OCI-LY7 (cell line): Measurements from ENCODE around the gene SPATA6L. TPM values are rescaled to one million over a fixed set of nuclear protein-coding genes. Genes with fewer than 3 reads are reported as not detected.

Experiments used
- BruUV-seq: library from RNA; stranded (reverse); fragments of 400-500 nt; replicated peaks from 2 replicates; lab custom pipeline; 2021; lab: Mats Ljungman, UMichigan
- CTCF ChIA-PET: fragments of 300-600 bp; sonication (Branson Sonifier 250); formaldehyde crosslinking; loops from one replicate; lab custom pipeline; 2022; ENCODE audit warnings: antibody characterized with exemption; ENCODE audit not compliant: unreplicated experiment; lab: Charles Lee
- POLR2A ChIA-PET: fragments of 300-600 bp; sonication (Branson Sonifier 250); formaldehyde crosslinking; loops from one replicate; lab custom pipeline; 2022; ENCODE audit warnings: antibody characterized with exemption; lab: Charles Lee
- DNase-seq: peaks from one replicate; pipeline ENCODE4 v3.0.0-alpha.2; 2015; ENCODE audit warnings: low spot score
- H2AFZ ChIP-seq: fragments of 200-600 bp; sonication (generic), shearing (Covaris generic); 2 replicates; pipeline ENCODE4 v1.6.1; 2014; ENCODE audit warnings: mild to moderate bottlenecking, antibody characterized with exemption, low read length, moderate library complexity
- H3K27ac ChIP-seq: fragments of 200-600 bp; sonication (generic); 2 replicates; pipeline ENCODE4 v1.5.1; 2014; ENCODE audit warnings: mixed run types, low read depth, mild to moderate bottlenecking, moderate library complexity, low read length, inconsistent platforms; ENCODE audit not compliant: poor library complexity, severe bottlenecking
- H3K36me3 ChIP-seq: fragments of 200-600 bp; sonication (generic); 2 replicates; pipeline ENCODE4 v1.6.1; 2014; ENCODE audit warnings: mild to moderate bottlenecking, antibody characterized with exemption, low read length, moderate library complexity, mixed read lengths; ENCODE audit not compliant: insufficient read depth
- H3K4me1 ChIP-seq: fragments of 200-600 bp; sonication (generic); 2 replicates; pipeline ENCODE4 v1.5.1; 2014; ENCODE audit warnings: mild to moderate bottlenecking, low read length; ENCODE audit not compliant: insufficient read depth, poor library complexity, severe bottlenecking
- H3K4me2 ChIP-seq: fragments of 200-600 bp; sonication (generic); 2 replicates; pipeline ENCODE4 v1.6.1; 2014; ENCODE audit warnings: mild to moderate bottlenecking, low read length
- H3K4me3 ChIP-seq: fragments of 200-600 bp; sonication (generic); 2 replicates; pipeline ENCODE4 v1.5.1; 2014; ENCODE audit warnings: mild to moderate bottlenecking, low read depth, low read length; ENCODE audit not compliant: poor library complexity, severe bottlenecking
- H3K79me2 ChIP-seq: fragments of 200-600 bp; sonication (generic); 2 replicates; pipeline ENCODE4 v1.6.1; 2016; ENCODE audit warnings: low read depth, mild to moderate bottlenecking, low read length, moderate library complexity, mixed read lengths; ENCODE audit not compliant: insufficient read depth
- H3K9me2 ChIP-seq: fragments of 200-600 bp; sonication (generic); 2 replicates; pipeline ENCODE4 v1.6.1; 2016; ENCODE audit warnings: mild to moderate bottlenecking, low read length, mixed read lengths; ENCODE audit not compliant: insufficient read depth
- H3K9me3 ChIP-seq: fragments of 200-600 bp; sonication (generic); 2 replicates; pipeline ENCODE4 v1.6.1; 2014; ENCODE audit warnings: mild to moderate bottlenecking, mixed run types, low read length, mixed read lengths
- H4K20me1 ChIP-seq: fragments of 200-600 bp; sonication (generic); 2 replicates; pipeline ENCODE4 v1.6.1; 2014; ENCODE audit warnings: mild to moderate bottlenecking, antibody characterized with exemption, low read length, moderate library complexity, mixed read lengths; ENCODE audit not compliant: insufficient read depth
- EZH2phosphoT487 ChIP-seq: fragments of 200-600 bp; sonication (generic); IDR thresholded peaks from 2 replicates; pipeline ENCODE4 v1.6.1; 2018; ENCODE audit warnings: low read depth, borderline replicate concordance, mild to moderate bottlenecking, mixed run types, antibody characterized with exemption, low read length, moderate library complexity, mixed read lengths
- intact Hi-C: fragments of 100-400 bp; cut with micrococcal nuclease; formaldehyde crosslinking; loops from one replicate; pipeline ENCODE4 v1.10.0; 2022; ENCODE audit not compliant: unreplicated experiment
- total RNA-seq, 2 experiments: library from RNA; depleted of rRNA in 1 of 2; stranded (reverse); fragments of >200 nt in 1 of 2; shearing (Covaris generic) in 1 of 2; gene quantifications; 2 replicates each; pipeline ENCODE4 v1.2.3, GENCODE V29; 2014 to 2022
- TF ChIP-seq, protein P1 (sequence below): fragments of 200-600 bp; sonication (generic); conservative IDR thresholded peaks from 2 replicates; pipeline ENCODE4 v1.5.1; 2014; ENCODE audit warnings: mild to moderate bottlenecking, antibody characterized with exemption, low read length, moderate library complexity, mixed read lengths

The SPATA6L gene
- total RNA-seq, 2 experiments from 2014 or later, result 0.49 TPM; not detected in 1

DNA sequence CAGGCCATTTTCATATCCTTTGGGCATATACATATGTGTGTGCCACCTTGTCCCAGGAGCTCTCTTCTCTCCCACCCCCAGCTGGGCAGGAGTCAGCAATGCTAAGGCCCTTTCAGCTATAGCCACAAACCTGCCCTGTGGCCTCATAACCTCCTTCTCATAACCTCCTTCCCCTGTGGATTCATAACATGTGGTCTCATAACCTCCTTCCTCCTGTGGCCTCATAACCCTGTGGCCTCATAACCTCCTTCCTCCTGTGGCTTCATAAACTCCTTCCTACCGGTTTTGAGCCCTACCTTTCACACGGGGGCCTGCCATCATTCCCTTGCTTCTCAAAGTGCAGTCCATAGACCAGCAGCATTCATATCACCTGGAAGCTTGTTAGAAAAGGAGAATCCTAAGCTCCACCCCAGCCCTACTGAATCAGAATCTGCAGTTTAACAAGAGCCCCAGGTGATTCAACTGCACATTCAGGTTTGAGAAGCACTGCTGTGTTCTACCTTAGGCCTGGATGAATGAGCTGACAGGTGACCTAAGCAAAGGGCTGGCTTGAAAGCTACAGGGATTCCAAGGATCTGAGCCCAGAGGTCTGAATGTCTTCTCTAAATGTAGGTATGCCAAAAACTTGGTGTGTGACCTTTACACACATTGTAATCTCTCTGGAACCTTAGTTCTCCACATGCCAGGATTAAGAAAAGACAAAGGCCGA, 46.1 kb downstream of the SPATA6L start:
- H3K4me3 ChIP-seq, result no peak overlapping the region
- H3K79me2 ChIP-seq, result no peaks in the 10 kb centered on the region
- H3K4me2 ChIP-seq, result no peak overlapping the region
- H3K9me3 ChIP-seq, result no peaks in the 10 kb centered on the region
- no peak overlapping the region for H2AFZ ChIP-seq
- H3K27ac ChIP-seq, result no peak overlapping the region
- DNase-seq, result no peak
- H3K9me2 ChIP-seq, result no peaks in the 10 kb centered on the region
- H4K20me1 ChIP-seq, result no peaks in the 10 kb centered on the region
- no TSS peak for BruUV-seq
- H3K4me1 ChIP-seq, result no peaks in the 10 kb centered on the region
- intact Hi-C loops, result no loop called here
- TF ChIP-seq, protein P1, sequence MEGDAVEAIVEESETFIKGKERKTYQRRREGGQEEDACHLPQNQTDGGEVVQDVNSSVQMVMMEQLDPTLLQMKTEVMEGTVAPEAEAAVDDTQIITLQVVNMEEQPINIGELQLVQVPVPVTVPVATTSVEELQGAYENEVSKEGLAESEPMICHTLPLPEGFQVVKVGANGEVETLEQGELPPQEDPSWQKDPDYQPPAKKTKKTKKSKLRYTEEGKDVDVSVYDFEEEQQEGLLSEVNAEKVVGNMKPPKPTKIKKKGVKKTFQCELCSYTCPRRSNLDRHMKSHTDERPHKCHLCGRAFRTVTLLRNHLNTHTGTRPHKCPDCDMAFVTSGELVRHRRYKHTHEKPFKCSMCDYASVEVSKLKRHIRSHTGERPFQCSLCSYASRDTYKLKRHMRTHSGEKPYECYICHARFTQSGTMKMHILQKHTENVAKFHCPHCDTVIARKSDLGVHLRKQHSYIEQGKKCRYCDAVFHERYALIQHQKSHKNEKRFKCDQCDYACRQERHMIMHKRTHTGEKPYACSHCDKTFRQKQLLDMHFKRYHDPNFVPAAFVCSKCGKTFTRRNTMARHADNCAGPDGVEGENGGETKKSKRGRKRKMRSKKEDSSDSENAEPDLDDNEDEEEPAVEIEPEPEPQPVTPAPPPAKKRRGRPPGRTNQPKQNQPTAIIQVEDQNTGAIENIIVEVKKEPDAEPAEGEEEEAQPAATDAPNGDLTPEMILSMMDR, result no peak
- no peak for TF ChIP-seq EZH2phosphoT487
- POLR2A ChIA-PET, result no interaction called here
- H3K36me3 ChIP-seq, result no peaks in the 10 kb centered on the region
- CTCF ChIA-PET, result no interaction called here

DNA sequence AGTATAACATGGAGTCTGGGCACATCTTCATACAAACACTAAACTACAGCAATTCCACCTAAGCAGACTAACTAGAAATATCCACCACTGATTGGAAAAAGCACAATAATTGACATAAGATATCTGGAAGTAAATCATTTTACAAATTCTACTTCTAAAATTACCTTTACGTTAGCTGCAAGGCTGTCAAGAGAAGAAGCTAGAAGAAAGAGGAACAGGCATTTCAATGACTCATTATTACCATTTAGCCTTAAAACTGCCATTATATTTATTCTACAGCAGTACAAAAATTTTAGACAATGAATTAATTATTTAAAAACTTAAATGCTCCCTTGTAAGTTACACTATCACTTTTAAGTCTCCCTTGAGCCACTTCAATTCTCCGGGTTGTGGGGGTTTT, 47.6 kb downstream of the SPATA6L start:
- no peaks in the 10 kb centered on the region for H3K4me1 ChIP-seq

More for the DNA sequence above, 47.6 kb downstream of the SPATA6L start:
- CTCF ChIA-PET, result no interaction called here
- Histone ChIP-seq H3K4me2 (no peak overlapping the region), H3K4me3 (no peak overlapping the region), H3K79me2 (no peaks in the 10 kb centered on the region), H2AFZ (no peak overlapping the region), H3K9me3 (no peaks in the 10 kb centered on the region), H3K36me3 (no peaks in the 10 kb centered on the region), H3K27ac (no peak overlapping the region), H3K9me2 (no peaks in the 10 kb centered on the region), H4K20me1 (no peaks in the 10 kb centered on the region)
- BruUV-seq, result no TSS peak
- intact Hi-C loops, result no loop called here
- TF ChIP-seq, protein P1, result no peak
- no peak for TF ChIP-seq EZH2phosphoT487
- DNase-seq, result no peak
- POLR2A ChIA-PET, result no interaction called here
